RWPE1 (cell line): ENCODE results near the gene ZNF318.
"Not testable (repeated sequence)": the region's sequence is repeated elsewhere in the genome, so short reads cannot be mapped to it uniquely, and the experiment has no call there.

ENCODE experiments used
- CTCF ChIA-PET: fragments of 350-600 bp; sonication (Branson Sonifier 250); formaldehyde crosslinking; extraction: SDS; loops from one replicate; lab custom pipeline; 2021; lab: Yijun Ruan, JAX
- POLR2A ChIA-PET: fragments of 400-600 bp; formaldehyde crosslinking; extraction: SDS; loops from one replicate; lab custom pipeline; 2020; ENCODE audit warnings: antibody characterized with exemption; ENCODE audit not compliant: low non-redundant PET; lab: Yijun Ruan, JAX
- DNase-seq: peaks from one replicate; pipeline ENCODE4 v3.0.0; 2012; ENCODE audit warnings: low spot score
- H3K27ac ChIP-seq: fragments of 450-650 bp; 2 replicates; pipeline ENCODE4 v1.5.1; 2017
- TF ChIP-seq, protein P1 (sequence below): fragments of 450-650 bp; conservative IDR thresholded peaks from 2 replicates; pipeline ENCODE4 v1.5.1; 2017; ENCODE audit warnings: low read depth, mild to moderate bottlenecking

Gene ZNF318

DNA sequence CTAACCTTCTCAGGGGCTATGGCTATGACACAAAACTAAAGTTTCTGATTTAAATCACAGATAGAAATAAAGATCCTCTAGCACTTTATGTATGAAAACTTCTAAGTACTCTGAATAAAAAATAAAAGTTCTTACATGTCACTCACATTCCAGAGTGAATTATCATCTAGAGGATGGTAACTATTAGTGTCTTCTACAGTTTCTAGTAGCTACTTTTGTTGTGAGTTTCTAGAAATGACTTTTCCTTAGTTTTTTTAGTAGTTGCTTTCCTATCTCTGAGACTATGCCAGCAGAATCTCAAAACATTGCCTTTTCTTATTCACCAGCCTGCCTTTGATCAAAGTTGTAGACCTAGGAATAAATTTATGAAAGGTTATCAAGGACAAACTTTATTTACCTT, 10.1 kb downstream of the ZNF318 start:
- ChIA-PET POLR2A (no interaction called here), CTCF (interaction anchor here (0.6 kb wide), 1 partner anchor 183 kb away, joined by 4 read pairs; no protein-coding TSS in a partner anchor)
- TF ChIP-seq, protein P1, sequence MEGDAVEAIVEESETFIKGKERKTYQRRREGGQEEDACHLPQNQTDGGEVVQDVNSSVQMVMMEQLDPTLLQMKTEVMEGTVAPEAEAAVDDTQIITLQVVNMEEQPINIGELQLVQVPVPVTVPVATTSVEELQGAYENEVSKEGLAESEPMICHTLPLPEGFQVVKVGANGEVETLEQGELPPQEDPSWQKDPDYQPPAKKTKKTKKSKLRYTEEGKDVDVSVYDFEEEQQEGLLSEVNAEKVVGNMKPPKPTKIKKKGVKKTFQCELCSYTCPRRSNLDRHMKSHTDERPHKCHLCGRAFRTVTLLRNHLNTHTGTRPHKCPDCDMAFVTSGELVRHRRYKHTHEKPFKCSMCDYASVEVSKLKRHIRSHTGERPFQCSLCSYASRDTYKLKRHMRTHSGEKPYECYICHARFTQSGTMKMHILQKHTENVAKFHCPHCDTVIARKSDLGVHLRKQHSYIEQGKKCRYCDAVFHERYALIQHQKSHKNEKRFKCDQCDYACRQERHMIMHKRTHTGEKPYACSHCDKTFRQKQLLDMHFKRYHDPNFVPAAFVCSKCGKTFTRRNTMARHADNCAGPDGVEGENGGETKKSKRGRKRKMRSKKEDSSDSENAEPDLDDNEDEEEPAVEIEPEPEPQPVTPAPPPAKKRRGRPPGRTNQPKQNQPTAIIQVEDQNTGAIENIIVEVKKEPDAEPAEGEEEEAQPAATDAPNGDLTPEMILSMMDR = no peak
- no peak for DNase-seq
- H3K27ac ChIP-seq = no peak overlapping the region

DNA sequence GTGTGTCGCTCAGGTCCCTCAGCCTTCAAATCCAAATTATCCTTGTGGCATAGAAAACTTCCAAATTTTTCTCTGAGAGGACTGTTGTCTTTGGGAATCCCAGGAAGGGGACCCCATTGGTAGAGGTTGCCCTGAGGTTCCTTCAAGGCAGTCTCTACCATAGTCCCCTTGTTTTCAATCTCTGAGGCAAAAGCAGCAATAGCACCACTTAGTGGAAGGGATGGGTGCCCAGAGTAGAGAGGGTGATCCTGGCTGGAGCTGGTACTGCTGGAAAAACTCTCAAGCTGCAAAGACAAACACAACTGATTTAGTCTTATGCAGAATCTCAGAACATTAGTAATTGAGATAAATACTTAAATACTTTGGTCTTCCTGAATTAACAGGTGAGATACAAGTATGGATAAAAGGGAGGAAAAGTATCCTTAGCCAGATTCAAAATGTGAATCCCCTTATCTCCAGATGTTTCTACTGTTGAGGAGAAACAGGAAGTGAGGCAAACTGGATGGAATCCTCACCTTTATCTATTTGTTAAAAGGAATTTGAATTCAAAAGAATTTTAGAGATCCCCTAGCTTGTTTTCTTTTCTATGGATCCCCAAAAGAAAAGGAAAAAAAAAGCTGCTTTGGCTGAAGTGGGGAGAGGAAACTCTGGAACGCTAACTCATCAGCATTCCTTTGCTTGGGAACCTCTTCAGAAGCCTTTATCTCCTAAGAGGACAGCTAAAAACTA, 13.4 kb downstream of the ZNF318 start:
- ChIA-PET CTCF (interaction anchor here (0.6 to 1.2 kb wide), 2 partner anchors 18 to 549 kb away, joined by 3 to 5 read pairs; no protein-coding TSS in a partner anchor), POLR2A (no interaction called here)
- H3K27ac ChIP-seq = no peak overlapping the region
- TF ChIP-seq, protein P1 = no peak
- DNase-seq = no peak

DNA sequence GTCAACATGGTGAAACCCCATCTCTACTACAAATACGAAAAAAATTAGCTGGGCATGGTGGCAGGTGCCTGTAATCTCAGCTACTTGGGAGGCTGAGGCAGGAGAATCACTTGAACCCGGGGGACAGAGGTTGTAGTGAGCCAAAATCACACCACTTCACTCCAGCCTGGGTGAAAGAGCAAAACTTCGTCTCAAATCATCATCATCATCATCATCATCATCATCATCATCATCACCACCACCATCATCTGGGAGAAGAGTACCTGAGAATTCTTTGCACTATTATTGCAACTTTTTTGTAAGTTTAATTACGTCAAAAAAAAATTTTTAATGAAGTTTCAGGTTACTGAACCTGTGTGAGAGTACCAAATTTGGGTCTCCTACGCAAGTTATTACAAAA, 17.5 kb downstream of the ZNF318 start:
- DNase-seq, POLR2A ChIA-PET, H3K27ac ChIP-seq, CTCF ChIA-PET: not testable (repeated sequence)

DNA sequence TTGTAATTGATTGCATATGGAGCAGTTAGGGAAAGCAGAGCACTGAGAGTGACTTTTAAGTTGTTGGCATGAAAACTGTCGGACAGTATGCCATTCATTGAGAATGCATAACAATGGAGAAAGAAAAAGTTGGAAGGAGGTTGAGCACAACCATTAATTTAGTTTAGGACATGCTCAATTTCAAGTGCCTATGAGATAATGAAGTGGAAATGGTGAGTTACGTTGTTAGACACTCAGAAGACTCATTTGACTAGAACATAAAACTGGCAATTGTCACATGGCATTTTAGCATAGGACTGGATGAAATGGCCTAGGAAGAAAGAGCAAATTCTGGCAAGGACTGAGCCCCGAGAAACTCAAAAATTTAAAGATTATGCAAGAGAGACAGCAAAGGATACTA, 22.0 kb downstream of the ZNF318 start:
- H3K27ac ChIP-seq = no peak overlapping the region
- CTCF ChIA-PET = no interaction called here
- TF ChIP-seq, protein P1 = no peak
- DNase-seq = no peak
- POLR2A ChIA-PET = no interaction called here

DNA sequence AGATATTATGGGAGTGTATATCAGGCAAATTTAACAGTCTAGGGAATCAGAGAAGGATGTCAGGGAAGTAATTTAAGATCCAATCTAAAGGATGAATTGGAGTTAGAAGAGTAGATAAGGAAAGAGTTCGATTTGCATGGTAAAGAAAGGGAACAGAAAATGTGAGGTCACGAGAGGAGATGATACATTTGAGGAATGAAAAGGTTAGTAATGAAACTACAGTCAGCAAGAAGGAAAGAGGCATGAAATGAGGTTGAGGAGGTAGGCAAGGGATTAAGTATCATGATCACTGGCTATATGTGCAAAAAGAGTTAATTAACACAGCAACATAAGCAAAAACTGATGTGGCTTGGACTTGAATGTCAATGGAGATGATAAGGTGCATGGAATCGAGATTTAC, 22.4 kb downstream of the ZNF318 start:
- TF ChIP-seq, protein P1 = no peak
- DNase-seq = no peak
- no peak overlapping the region for H3K27ac ChIP-seq
- ChIA-PET CTCF (no interaction called here), POLR2A (no interaction called here)

DNA sequence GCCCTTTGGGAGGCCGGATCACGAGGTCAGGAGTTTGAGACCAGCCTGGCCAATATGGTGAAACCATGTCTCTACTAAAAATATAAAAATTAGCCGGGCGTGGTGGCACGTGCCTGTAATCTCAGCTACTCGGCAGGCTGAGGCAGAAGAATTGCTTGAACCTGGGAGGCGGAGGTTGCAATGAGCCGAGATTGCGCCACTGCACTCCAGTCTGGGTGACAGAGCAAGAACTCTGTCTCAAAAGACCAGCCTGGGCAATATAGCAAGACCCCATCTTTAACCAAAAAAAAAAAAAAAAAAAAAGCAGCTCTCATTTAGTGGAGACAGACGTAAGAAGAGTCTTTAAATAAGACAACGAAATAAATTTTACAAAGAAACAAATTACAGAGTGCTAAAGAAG, 23.2 kb downstream of the ZNF318 start:
- DNase-seq, POLR2A ChIA-PET, H3K27ac ChIP-seq: not testable (repeated sequence)
- CTCF ChIA-PET = interaction anchor here (0.6 kb wide), 2 partner anchors 15 to 167 kb away, joined by 3 to 5 read pairs; no protein-coding TSS in a partner anchor

DNA sequence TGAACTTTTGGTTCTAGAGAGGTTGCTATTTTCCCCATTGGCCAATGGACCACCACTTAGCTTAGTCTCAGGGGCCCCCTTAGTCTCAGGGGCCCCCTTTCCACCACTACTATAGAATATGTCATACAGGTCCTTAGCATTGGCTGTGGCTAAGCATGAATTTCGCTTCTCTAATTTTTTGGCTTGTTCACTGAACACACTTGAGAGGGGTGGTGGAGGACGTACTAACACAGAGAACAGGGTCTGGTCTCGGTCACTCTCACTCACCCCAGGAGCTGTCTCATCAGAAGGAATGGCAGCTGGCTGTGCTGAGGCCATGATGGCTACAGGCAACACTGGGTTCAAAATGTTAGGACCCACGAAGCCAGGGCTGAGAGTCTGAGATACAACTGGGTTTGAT, 30.3 kb downstream of the ZNF318 start:
- ChIA-PET CTCF (interaction anchor here (0.7 kb wide), 1 partner anchor 16 kb away, joined by 3 read pairs; no protein-coding TSS in a partner anchor), POLR2A (no interaction called here)
- TF ChIP-seq, protein P1 = no peak
- no peak overlapping the region for H3K27ac ChIP-seq
- no peak for DNase-seq
